ENCODE results near the gene HABP4.

The HABP4 gene

DNA sequence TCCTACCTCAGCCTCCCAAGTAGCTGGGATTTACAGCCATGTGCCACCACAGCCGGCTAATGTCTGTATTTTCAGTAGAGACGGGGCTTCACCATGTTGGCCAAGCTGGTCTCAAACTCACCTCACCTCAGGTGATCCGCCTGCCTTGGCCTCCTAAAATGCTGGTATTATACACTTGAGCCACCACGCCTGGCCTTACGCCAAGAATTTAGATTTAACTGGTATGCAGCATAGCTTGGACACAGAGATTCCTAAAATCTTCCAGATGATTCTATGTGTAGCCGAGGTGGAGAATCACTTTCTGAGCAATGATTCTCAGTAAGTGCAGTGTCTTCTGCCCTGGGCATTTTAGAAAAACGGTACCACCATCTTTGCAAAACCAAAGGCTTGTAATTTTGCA, 74.1 kb downstream of the HABP4 start:
- DNase-seq (ENCODE audit: low spot score), result no peak

DNA sequence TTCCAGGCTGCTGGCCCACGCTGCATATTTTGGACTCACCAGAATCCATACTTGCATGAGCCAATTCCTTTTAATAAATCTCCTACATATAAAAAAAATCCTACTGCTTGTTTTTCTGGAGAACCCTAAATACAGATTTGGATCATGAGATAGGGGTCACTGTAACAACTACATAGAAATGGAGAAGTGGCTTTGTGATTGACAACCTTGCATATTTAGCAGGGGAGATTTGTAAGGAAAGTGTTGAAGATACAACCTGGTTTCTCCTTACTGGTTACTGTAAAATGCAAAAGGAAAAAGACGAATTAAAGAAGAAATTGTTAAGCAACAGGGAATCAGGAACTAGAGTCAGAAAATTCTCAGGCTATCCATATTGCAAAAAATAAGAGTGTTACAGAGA, 74.8 kb downstream of the HABP4 start:
- no peak for DNase-seq (ENCODE audit: low spot score)

DNA sequence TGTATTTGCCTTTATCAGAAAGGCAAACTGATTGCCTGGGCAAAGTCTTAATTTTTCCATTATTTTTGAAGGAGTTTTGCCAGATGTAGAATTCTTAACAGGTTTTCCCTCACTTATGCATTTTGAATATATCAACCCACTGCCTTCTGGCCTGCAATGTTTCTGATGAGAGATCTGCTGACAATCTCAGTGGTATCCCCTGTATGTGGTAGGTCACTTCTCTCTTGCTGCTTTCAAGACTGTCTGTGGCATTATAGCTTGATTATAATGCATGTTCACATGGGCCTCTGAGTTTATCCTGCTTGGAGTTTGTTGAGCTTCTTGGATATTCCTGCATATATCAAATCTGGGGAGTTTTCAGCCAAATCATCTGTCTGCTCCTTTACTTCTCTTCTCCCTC, 82.2 kb downstream of the HABP4 start:
- DNase-seq (ENCODE audit: low spot score), result no peak

- DNase-seq (ENCODE audit: low spot score), result no peak
Measured at GRCh38 chr9:96540106-96540505, 90.1 kb downstream of the HABP4 start.
